Ascending aorta (tissue), 2 donors: ENCODE measurements around the gene GCH1. TPM values are rescaled to one million over a fixed set of nuclear protein-coding genes. Genes with fewer than 3 reads are reported as not detected.

Experiments
- DNase-seq, 2 donors: peaks; one replicate each; pipeline ENCODE4 v3.0.0-alpha.2; 2019; ENCODE audit warnings: low spot score in 2 of 2
- H3K27ac ChIP-seq, 2 donors: fragments of 200-600 bp; sonication (generic); one replicate each; pipeline ENCODE4 v1.5.1; 2016 to 2017; ENCODE audit warnings: mild to moderate bottlenecking in 1 of 2
- H3K27me3 ChIP-seq: fragments of 200-600 bp; sonication (generic); one replicate; pipeline ENCODE4 v1.5.1; 2017
- H3K36me3 ChIP-seq, 2 donors: fragments of 200-600 bp; sonication (generic); one replicate each; pipeline ENCODE4 v1.5.1; 2016
- H3K4me1 ChIP-seq, 2 donors: fragments of 200-600 bp; sonication (generic); one replicate each; pipeline ENCODE4 v1.5.1; 2016 to 2017; ENCODE audit warnings: mild to moderate bottlenecking in 1 of 2
- H3K4me3 ChIP-seq, 2 donors: fragments of 200-600 bp; sonication (generic); one replicate each; pipeline ENCODE4 v1.5.1; 2016 to 2017; ENCODE audit warnings: mild to moderate bottlenecking in 1 of 2
- H3K9me3 ChIP-seq, 2 donors: fragments of 200-600 bp; sonication (generic); one replicate each; pipeline ENCODE4 v1.5.1; 2016
- intact Hi-C: fragments of 100-400 bp; cut with DNase I; formaldehyde crosslinking; loops from one replicate; pipeline ENCODE4 v1.15.1; 2023
- total RNA-seq: library from RNA; depleted of rRNA; stranded (reverse); fragments of >200 nt; gene quantifications from one replicate; pipeline ENCODE4 v1.1.0, GENCODE V29; 2016
- TF ChIP-seq, protein P1 (sequence below), 3 experiments: fragments of 200-600 bp in 2 of 3; fragments of 450-650 bp in 1 of 3; sonication (generic) in 2 of 3; IDR thresholded peaks; one replicate each; pipeline ENCODE4 v1.5.1; 2016 to 2019; ENCODE audit warnings: antibody characterized with exemption in 3 of 3, mild to moderate bottlenecking in 1 of 3, moderate library complexity in 1 of 3

Gene GCH1
- total RNA-seq, 1 donor from 2014 or later: 3.2 TPM

DNA sequence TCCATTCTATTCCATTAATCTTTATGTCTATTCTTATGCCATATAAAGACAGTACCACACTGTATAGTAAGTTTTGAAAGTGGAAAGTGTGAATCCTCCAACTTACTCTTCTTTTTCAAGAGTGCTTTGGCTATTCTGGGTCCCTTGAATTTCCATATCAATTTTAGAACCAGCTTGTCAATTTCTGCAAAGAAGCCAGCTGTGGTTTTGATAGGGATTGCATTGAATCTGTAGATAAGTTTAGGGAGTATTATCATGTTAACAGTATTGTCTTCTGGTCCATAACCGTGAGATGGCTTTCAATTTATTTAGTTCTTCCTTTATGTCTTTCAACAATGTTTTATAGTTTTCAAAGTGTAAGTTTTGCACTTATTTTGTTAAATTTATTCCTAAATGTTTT, 34.2 kb upstream of the GCH1 start:
- H3K4me1 ChIP-seq: no peaks in the 10 kb centered on the region
- no peaks in the 10 kb centered on the region for H3K9me3 ChIP-seq
- H3K27me3 ChIP-seq: no peaks in the 10 kb centered on the region
- no peak overlapping the region for H3K27ac ChIP-seq
- intact Hi-C loops: no loop called here
- no peaks in the 10 kb centered on the region for H3K36me3 ChIP-seq
- no peak overlapping the region for H3K4me3 ChIP-seq
- DNase-seq: no peak
- TF ChIP-seq, protein P1, sequence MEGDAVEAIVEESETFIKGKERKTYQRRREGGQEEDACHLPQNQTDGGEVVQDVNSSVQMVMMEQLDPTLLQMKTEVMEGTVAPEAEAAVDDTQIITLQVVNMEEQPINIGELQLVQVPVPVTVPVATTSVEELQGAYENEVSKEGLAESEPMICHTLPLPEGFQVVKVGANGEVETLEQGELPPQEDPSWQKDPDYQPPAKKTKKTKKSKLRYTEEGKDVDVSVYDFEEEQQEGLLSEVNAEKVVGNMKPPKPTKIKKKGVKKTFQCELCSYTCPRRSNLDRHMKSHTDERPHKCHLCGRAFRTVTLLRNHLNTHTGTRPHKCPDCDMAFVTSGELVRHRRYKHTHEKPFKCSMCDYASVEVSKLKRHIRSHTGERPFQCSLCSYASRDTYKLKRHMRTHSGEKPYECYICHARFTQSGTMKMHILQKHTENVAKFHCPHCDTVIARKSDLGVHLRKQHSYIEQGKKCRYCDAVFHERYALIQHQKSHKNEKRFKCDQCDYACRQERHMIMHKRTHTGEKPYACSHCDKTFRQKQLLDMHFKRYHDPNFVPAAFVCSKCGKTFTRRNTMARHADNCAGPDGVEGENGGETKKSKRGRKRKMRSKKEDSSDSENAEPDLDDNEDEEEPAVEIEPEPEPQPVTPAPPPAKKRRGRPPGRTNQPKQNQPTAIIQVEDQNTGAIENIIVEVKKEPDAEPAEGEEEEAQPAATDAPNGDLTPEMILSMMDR (IDR thresholded peaks at IDR 0.05): no peak

DNA sequence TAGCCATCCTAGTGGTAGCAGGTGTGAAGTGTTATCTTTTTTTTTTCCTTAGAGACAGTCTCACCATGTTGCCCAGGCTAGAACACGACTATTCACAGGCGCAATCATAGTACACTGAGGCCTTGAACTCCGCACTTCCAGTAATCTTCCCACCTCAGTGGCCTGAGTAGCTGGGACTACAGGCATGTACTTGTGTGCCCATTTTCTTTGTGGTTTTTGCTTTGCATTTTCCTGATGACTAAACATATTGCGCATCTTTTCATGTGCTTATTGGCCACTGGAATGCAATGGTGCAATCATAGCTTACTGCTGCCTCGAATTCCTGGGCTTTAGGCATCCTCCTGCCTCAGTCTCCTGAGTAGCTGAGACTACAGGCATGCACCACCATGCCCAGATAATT, 33.3 kb upstream of the GCH1 start:
- H3K4me1 ChIP-seq: no peaks in the 10 kb centered on the region
- DNase-seq: no peak
- no peaks in the 10 kb centered on the region for H3K27me3 ChIP-seq
- H3K9me3 ChIP-seq: no peaks in the 10 kb centered on the region
- intact Hi-C loops: no loop called here
- no peaks in the 10 kb centered on the region for H3K36me3 ChIP-seq
- TF ChIP-seq, protein P1 (IDR thresholded peaks at IDR 0.05): no peak
- no peak overlapping the region for H3K4me3 ChIP-seq
- H3K27ac ChIP-seq: no peak overlapping the region

DNA sequence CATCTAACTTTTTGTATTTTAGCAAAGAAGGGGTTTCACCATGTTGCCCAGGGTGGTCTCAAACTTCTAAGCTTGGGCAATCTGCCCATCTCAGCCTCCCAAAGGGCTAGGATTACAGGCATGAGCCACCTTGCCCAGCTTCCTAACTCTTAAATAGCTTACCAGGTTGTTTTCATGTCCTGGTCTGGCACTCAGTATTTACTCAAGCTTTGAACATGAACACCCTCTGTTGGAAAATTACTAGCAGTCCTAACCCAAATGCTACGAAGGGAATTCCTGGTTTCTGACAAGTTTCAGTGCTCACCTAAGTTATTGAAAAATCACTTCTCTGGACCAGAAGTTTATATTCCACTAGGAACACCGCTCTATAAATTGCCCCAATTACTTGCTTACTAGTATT, 32.5 kb upstream of the GCH1 start:
- Histone ChIP-seq H3K4me1 (no peaks in the 10 kb centered on the region), H3K27ac (no peak overlapping the region), H3K4me3 (no peak overlapping the region), H3K27me3 (no peaks in the 10 kb centered on the region), H3K9me3 (no peaks in the 10 kb centered on the region), H3K36me3 (no peaks in the 10 kb centered on the region)
- intact Hi-C loops: no loop called here
- TF ChIP-seq, protein P1 (IDR thresholded peaks at IDR 0.05): no peak
- DNase-seq: no peak

DNA sequence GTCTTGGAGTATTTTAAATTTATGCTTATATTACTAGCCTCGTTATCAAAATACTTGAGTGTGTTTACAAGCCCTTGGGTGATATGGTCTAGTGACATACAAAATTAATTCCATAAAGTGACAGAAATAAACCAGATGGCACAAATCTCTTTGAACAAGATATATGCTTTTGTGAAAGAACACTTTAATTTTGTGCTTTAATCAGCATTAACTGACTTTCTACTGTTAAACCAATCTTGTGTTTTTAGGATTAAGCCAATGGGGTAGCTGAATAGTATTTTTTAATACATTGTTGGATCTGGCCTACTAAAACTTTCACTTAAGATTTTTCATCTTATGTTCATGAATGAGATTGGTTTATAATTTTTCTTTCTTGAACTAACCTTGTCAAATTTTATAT, 30.4 kb upstream of the GCH1 start:
- intact Hi-C loops: no loop called here
- H3K27ac ChIP-seq: no peak overlapping the region
- no peak overlapping the region for H3K4me3 ChIP-seq
- H3K9me3 ChIP-seq: no peaks in the 10 kb centered on the region
- DNase-seq: no peak
- H3K36me3 ChIP-seq: no peaks in the 10 kb centered on the region
- TF ChIP-seq, protein P1 (IDR thresholded peaks at IDR 0.05): no peak
- no peaks in the 10 kb centered on the region for H3K4me1 ChIP-seq
- no peaks in the 10 kb centered on the region for H3K27me3 ChIP-seq

DNA sequence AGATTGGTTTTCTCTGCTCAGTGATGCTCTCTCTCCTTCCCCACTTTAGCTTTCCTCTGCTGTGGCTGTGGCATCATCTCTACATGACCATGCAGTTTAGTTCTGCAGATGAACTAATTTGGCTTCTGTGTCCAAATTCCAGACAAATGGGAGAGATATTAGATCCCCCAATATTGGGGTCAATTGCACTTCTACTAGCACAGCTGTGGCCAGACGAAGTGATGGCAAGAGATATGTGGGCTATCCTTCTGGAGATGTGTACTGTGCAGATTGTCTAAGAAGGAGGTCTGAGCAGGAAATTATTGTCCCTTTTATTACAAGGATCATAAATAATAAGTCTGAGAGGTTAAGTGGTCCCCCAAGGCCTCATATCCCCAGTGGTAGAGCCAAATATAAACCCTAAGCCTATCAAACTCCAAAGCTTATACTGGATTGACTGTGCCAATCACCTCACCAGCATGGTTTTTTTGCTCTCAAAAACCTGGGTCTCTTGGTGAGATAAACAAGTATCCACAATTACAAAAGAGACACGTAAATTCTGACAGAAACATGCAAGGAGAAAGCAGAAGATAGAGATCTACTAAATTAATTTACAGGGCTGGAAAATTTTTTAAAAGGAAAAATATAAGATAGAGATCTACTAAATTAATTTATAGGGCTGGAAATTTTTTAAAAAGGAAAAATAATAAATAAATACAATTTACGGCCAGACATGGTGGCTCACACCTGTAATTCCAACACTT, 29.1 kb upstream of the GCH1 start:
- intact Hi-C loops: no loop called here

More for the DNA sequence above, 29.1 kb upstream of the GCH1 start:
- Histone ChIP-seq H3K9me3 (no peaks in the 10 kb centered on the region), H3K4me1 (no peaks in the 10 kb centered on the region), H3K36me3 (no peaks in the 10 kb centered on the region), H3K4me3 (no peak overlapping the region), H3K27ac (no peak overlapping the region), H3K27me3 (no peaks in the 10 kb centered on the region)
- no peak for DNase-seq
- TF ChIP-seq, protein P1 (IDR thresholded peaks at IDR 0.05): no peak
